Panc1 (cell line): ENCODE results near the gene GAL3ST1. TPM values are rescaled to one million over a fixed set of nuclear protein-coding genes. Genes with fewer than 3 reads are reported as not detected.

ENCODE experiments used
- ATAC-seq: fragments of 200-7000 bp; cut with Tn5 transposase; 2 replicates; pipeline ENCODE4 v1.9.1; 2020; ENCODE audit warnings: mild to moderate bottlenecking, moderate library complexity
- BruUV-seq: library from RNA; stranded (reverse); fragments of 400-500 nt; replicated peaks from 2 replicates; lab custom pipeline; 2021; lab: Mats Ljungman, UMichigan
- CTCF ChIA-PET: fragments of 300-600 bp; sonication (Branson Sonifier 250); formaldehyde crosslinking; loops from one replicate; lab custom pipeline; 2022; ENCODE audit warnings: antibody characterized with exemption; lab: Charles Lee
- POLR2A ChIA-PET: fragments of 300-600 bp; sonication (Branson Sonifier 250); formaldehyde crosslinking; loops from one replicate; lab custom pipeline; 2022; ENCODE audit warnings: antibody characterized with exemption; lab: Charles Lee
- DNase-seq: peaks from one replicate; pipeline ENCODE4 v3.0.0-alpha.2; 2010; ENCODE audit warnings: low read depth, low spot score
- H3K27ac ChIP-seq: 2 replicates; pipeline ENCODE4 v1.5.1; 2011; ENCODE audit warnings: mild to moderate bottlenecking, low read length, inconsistent platforms
- H3K27me3 ChIP-seq: fragments of 200-500 bp; sonication (Bioruptor generic); 2 replicates; pipeline ENCODE4 v1.6.0; 2014; ENCODE audit warnings: low read length, inconsistent platforms; ENCODE audit not compliant: control insufficient read depth, insufficient read depth
- H3K36me3 ChIP-seq: fragments of 200-500 bp; sonication (Bioruptor generic); 2 replicates; pipeline ENCODE4 v1.5.1; 2014; ENCODE audit warnings: inconsistent platforms, mild to moderate bottlenecking, low read length, moderate library complexity; ENCODE audit not compliant: control insufficient read depth, insufficient read depth
- H3K4me1 ChIP-seq: 2 replicates; pipeline ENCODE4 v1.5.1; 2011; ENCODE audit warnings: inconsistent platforms, mild to moderate bottlenecking, low read length, moderate library complexity; ENCODE audit not compliant: control insufficient read depth, insufficient read depth
- H3K4me3 ChIP-seq, 2 experiments: 2 replicates each; pipeline ENCODE4 v1.5.1; 2011 to 2012; ENCODE audit warnings: low read depth in 2 of 2, low read length in 2 of 2, mild to moderate bottlenecking in 2 of 2, inconsistent platforms in 1 of 2, moderate library complexity in 1 of 2
- H3K9me3 ChIP-seq: fragments of 200-500 bp; sonication (Bioruptor generic); 2 replicates; pipeline ENCODE4 v1.5.1; 2014; ENCODE audit warnings: low read depth, mild to moderate bottlenecking, inconsistent platforms, low read length, moderate library complexity; ENCODE audit not compliant: control insufficient read depth, insufficient read depth
- CTCF ChIP-seq: fragments of 450-650 bp; IDR thresholded peaks from 2 replicates; pipeline ENCODE4 v1.5.1; 2017; ENCODE audit warnings: mild to moderate bottlenecking
- POLR2AphosphoS5 ChIP-seq: IDR thresholded peaks from 2 replicates; pipeline ENCODE4 v1.6.1; 2012; ENCODE audit warnings: mild to moderate bottlenecking, low read depth, low read length, moderate library complexity
- REST ChIP-seq, 2 experiments: IDR thresholded peaks; 2 replicates each; pipeline ENCODE4 v1.6.1; 2011 to 2012; ENCODE audit warnings: low read depth in 2 of 2, control low read depth in 1 of 2, low read length in 1 of 2, mild to moderate bottlenecking in 1 of 2, moderate library complexity in 1 of 2; ENCODE audit not compliant: insufficient read depth in 1 of 2
- SIN3A ChIP-seq: IDR thresholded peaks from 2 replicates; pipeline ENCODE4 v1.6.1; 2012; ENCODE audit warnings: low read depth, mild to moderate bottlenecking, low read length, moderate library complexity, borderline replicate concordance; ENCODE audit not compliant: insufficient read depth
- TCF7L2 ChIP-seq: IDR thresholded peaks from 2 replicates; pipeline ENCODE4 v1.6.1; 2011; ENCODE audit warnings: mild to moderate bottlenecking, low read depth, low read length, inconsistent platforms
- in situ Hi-C: cut with HindIII; loops from 2 replicates; pipeline ENCODE4 v1.10.0; 2016; ENCODE audit warnings: low sequenced_read_pairs, low pct_unique_long_range_greater_than_20kb
- intact Hi-C: fragments of 100-400 bp; cut with micrococcal nuclease; formaldehyde crosslinking; loops from one replicate; pipeline ENCODE4 v1.10.0; 2022; ENCODE audit not compliant: unreplicated experiment
- total RNA-seq: library from RNA; stranded (reverse); gene quantifications from one replicate; pipeline ENCODE4 v1.2.1, GENCODE V29; 2021; ENCODE audit not compliant: unreplicated experiment

The GAL3ST1 gene
- total RNA-seq, 1 experiment from 2014 or later = 1.1 TPM

GRCh38 chr22:30575859-30576258 lies 1.4 kb upstream of the GAL3ST1 start:
- ChIA-PET POLR2A (no interaction called here), CTCF (no interaction called here)
- in situ Hi-C loops (no loop called here), intact Hi-C loops (no loop called here)
- no peaks in the 10 kb centered on the region for H3K9me3 ChIP-seq
- H3K27me3 ChIP-seq = no peaks in the 10 kb centered on the region
- DNase-seq = no peak
- 0 out of 2 replicates have a peak, but pooled peaks cover 2% of the 10 kb centered on the region for H3K36me3 ChIP-seq
- H3K4me1 ChIP-seq = peaks cover 11% of the 10 kb centered on the region
- no peak overlapping the region for H3K27ac ChIP-seq
- ATAC-seq = no peak; the same call in 1 of the 2 replicates
- no peak overlapping the region for H3K4me3 ChIP-seq
- no TSS peak for BruUV-seq
- TF ChIP-seq POLR2AphosphoS5 = no peak
- TF ChIP-seq TCF7L2 = no peak
- TF ChIP-seq CTCF = no peak
- TF ChIP-seq SIN3A = no peak
- no peak for TF ChIP-seq REST (IDR thresholded peaks at IDR 0.05; ENCODE audit: insufficient read depth in 1 of 2, low read depth in 2 of 2, low read length in 1 of 2)

- in situ Hi-C loops = no loop called here
- intact Hi-C loops = no loop called here
- ChIA-PET CTCF (no interaction called here), POLR2A (no interaction called here)
- Histone ChIP-seq H3K27me3 (no peaks in the 10 kb centered on the region), H3K27ac (no peak overlapping the region), H3K4me1 (peaks cover 11% of the 10 kb centered on the region), H3K36me3 (0 out of 2 replicates have a peak, but pooled peaks cover 2% of the 10 kb centered on the region), H3K4me3 (peak overlapping the region in 1 of 2 experiments; percentile 16; a peak in 1 of 4 replicates), H3K9me3 (no peaks in the 10 kb centered on the region)
- DNase-seq = no peak
- no peak for TF ChIP-seq CTCF
- no peak for TF ChIP-seq SIN3A
- no peak; the same call in 1 of the 2 replicates for TF ChIP-seq POLR2AphosphoS5
- no peak for TF ChIP-seq TCF7L2
- no peak for TF ChIP-seq REST (IDR thresholded peaks at IDR 0.05; ENCODE audit: insufficient read depth in 1 of 2, low read depth in 2 of 2, low read length in 1 of 2)
- peak; percentile 55 for ATAC-seq
- no TSS peak for BruUV-seq
Measured at GRCh38 chr22:30574997-30575671, 669 bp upstream of the GAL3ST1 start.
